Heart left ventricle (tissue), 16 donors: ENCODE data around the gene HOXB6. TPM values are rescaled to one million over a fixed set of nuclear protein-coding genes. Genes with fewer than 3 reads are reported as not detected.

Experiments used
- ATAC-seq, 4 donors: fragments of 200-7000 bp; cut with Tn5 transposase; one replicate each; pipeline ENCODE4 v1.9.1; 2020 to 2022; ENCODE audit warnings: moderate library complexity in 4 of 4, mild to moderate bottlenecking in 3 of 4, moderate number of reproducible peaks in 1 of 4
- DNase-seq, 5 donors: peaks; one replicate each; pipeline ENCODE4 v3.0.0-alpha.2; 2020
- H3K27ac ChIP-seq, 12 donors: fragments of 200-600 bp; sonication (generic) in 4 of 12; one replicate each; pipeline versions ENCODE4 v1.5.0 to v1.8.0; 2016 to 2022; ENCODE audit warnings: mild to moderate bottlenecking in 2 of 12
- H3K27me3 ChIP-seq, 9 donors: fragments of 200-600 bp; sonication (generic) in 2 of 9; one replicate each; pipeline versions ENCODE4 v1.5.1 to v1.8.0; 2016 to 2022; ENCODE audit warnings: mild to moderate bottlenecking in 3 of 9
- H3K36me3 ChIP-seq, 9 donors: fragments of 200-600 bp; sonication (generic) in 2 of 9; one replicate each; pipeline versions ENCODE4 v1.5.0 to v1.8.0; 2018 to 2022; ENCODE audit warnings: mild to moderate bottlenecking in 2 of 9
- H3K4me1 ChIP-seq, 12 donors: fragments of 200-600 bp; sonication (generic) in 4 of 12; one replicate each; pipeline versions ENCODE4 v1.5.0 to v1.8.0; 2016 to 2022; ENCODE audit warnings: mild to moderate bottlenecking in 3 of 12
- H3K4me3 ChIP-seq, 12 donors: fragments of 200-600 bp; sonication (generic) in 4 of 12; one replicate each; pipeline versions ENCODE4 v1.5.0 to v1.8.0; 2017 to 2022; ENCODE audit warnings: mild to moderate bottlenecking in 9 of 12, moderate library complexity in 4 of 12
- H3K9me3 ChIP-seq, 12 donors: fragments of 200-600 bp; sonication (generic) in 4 of 12; one replicate each; pipeline versions ENCODE4 v1.5.0 to v1.8.0; 2016 to 2022; ENCODE audit warnings: mild to moderate bottlenecking in 1 of 12
- POLR2A ChIP-seq, 2 donors: fragments of 450-650 bp; IDR thresholded peaks; one replicate each; pipeline ENCODE4 v1.6.1; 2017; ENCODE audit warnings: antibody characterized with exemption in 2 of 2, mild to moderate bottlenecking in 2 of 2, moderate library complexity in 2 of 2
- WGBS, 4 donors: extraction: QIAGEN DNeasy Blood & Tissue Kit in 2 of 4; methylation state at CpG; one replicate each; pipeline versions ENCODE4 v1.1.5 to v1.1.7; 2013 to 2018; 5-methylcytosine and 5-hydroxymethylcytosine counted together
- intact Hi-C, 10 donors: fragments of 100-400 bp; cut with DNase I; formaldehyde crosslinking; loops; one replicate each; pipeline versions ENCODE4 v1.11.1 to v1.14.2; 2022
- polyA plus RNA-seq, 2 donors: library from polyadenylated mRNA; stranded (reverse); fragments of 200-250 nt; gene quantifications; one replicate each; pipeline ENCODE4 v1.2.3, GENCODE V29; 2013
- total RNA-seq, 9 donors: library from RNA; depleted of rRNA in 2 of 9; stranded (reverse); fragments of >200 nt in 2 of 9; fragmentation: NEBNext Ultra II Directional in 3 of 9; extraction: Animal tissue kit (Norgen Biotek cat#: 25700) in 3 of 9; gene quantifications; one replicate each; pipeline versions ENCODE4 v1.1.0 to v1.2.4, GENCODE V29; 2016 to 2023
- TF ChIP-seq, protein P1 (sequence below), 12 donors: fragments of 200-600 bp; sonication (generic) in 4 of 12; IDR thresholded peaks; one replicate each; pipeline versions ENCODE4 v1.5.0 to v1.8.0; 2018 to 2022; ENCODE audit warnings: antibody characterized with exemption in 12 of 12, mild to moderate bottlenecking in 5 of 12
- donor health status: ischemic (EF 13 %, LVEDD 7.1; RV severe dilation, severe dysfunction).
- donor health status: healthy with polysubstance abuse.
- donor health status: DM: no; HTN: yes; CAD: no.
- donor health status: DM: no; HTN: no; CAD: no.
- donor health status: ischemic (EF 25% LVEDD 6.9; RV normal size, moderate dysfunction).
- donor health status: ischemic (EF 25% LVEDD 5.7; RV mildly dilated, moderate dysfunction).
- donor health status: healthy.
- donor health status: DM: yes; HTN: yes; CAD: no.
- donor health status: ischemic (EF 35%, LVEDD 5.7; RV mildly dilated, moderate dysfunction).
- donor health status: nonischemic (EF 11% LVEDD 7.7; RV severe dilation, severe dysfunction).
- donor health status: DM: yes; HTN: yes; CAD: no.
- donor health status: PGD.
- donor health status: ischemic (EF 29% LVEDD 5.4; RV normal size, mild dysfunction).
- donor health status: nonischemic (EF 23%, LVEDD 6.1; RV moderate dilation, normal function).

HOXB6 gene
- total and polyA plus RNA-seq, 11 donors: 0.30 to 2.0 (median 0.54) TPM; not detected in 1

DNA sequence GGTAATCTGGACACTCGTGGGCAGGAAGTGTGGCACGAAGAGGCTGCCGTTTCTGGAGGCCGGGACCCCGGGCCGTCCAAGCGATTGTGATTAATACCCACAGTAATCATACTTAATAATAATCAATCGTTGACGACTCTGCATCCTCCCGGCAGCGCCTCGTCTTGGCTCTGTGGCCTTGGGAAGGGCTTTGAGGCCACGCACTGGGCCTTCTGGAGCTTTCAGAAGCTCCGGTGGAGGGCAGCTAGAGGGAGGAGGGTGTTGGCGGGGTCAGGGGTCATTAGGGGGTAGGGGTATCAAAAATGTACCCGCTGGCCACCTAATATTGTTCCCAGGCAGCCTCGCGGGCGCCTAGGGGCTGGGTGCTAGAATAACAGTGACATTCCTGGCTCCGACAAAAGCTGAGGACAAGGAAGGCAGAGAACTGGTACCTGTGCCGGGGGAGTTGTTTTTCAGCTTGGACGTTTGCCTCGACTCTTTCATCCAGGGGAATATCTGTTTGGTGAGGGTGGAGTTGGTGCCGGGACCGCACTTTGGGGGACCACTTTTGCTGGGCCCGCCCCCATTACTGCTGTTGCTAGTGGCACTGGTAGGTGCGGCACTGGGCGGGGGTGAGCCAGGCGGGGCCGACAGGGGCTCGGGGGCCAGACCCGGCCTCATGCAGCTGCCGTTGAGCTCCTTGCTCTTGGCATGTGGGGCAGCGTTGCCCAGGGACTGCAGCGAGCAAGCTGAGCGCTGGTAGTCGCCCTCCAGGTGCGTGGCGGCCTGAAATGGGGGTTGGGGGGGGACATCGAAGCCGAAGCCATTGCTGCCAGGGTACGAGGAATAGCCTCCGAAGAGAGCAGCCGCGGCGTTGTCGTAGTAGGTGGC is 53.0 kb downstream of the HOXB6 start:
- no peaks in the 10 kb centered on the region for H3K9me3 ChIP-seq
- intact Hi-C loops: no loop called here
- H3K36me3 ChIP-seq: peaks cover 0 to 10% (median 0%) of the 10 kb centered on the region in 9 donors
- 35 to 62% (median 51%) methylated on average over 35 to 47 of the region's 47 CpGs for WGBS, 4 donors
- H3K27ac ChIP-seq: peak overlapping the region in 1 of 12 donors; percentile 90
- DNase-seq (no peak), ATAC-seq (no peak)
- peaks cover 0 to 93% (median 66%) of the 10 kb centered on the region in 9 donors for H3K27me3 ChIP-seq
- H3K4me1 ChIP-seq: peaks cover 0 to 33% (median 2%) of the 10 kb centered on the region in 12 donors
- H3K4me3 ChIP-seq: no peak overlapping the region
- no peak for TF ChIP-seq POLR2A (IDR thresholded peaks at IDR 0.05)
- TF ChIP-seq, protein P1, sequence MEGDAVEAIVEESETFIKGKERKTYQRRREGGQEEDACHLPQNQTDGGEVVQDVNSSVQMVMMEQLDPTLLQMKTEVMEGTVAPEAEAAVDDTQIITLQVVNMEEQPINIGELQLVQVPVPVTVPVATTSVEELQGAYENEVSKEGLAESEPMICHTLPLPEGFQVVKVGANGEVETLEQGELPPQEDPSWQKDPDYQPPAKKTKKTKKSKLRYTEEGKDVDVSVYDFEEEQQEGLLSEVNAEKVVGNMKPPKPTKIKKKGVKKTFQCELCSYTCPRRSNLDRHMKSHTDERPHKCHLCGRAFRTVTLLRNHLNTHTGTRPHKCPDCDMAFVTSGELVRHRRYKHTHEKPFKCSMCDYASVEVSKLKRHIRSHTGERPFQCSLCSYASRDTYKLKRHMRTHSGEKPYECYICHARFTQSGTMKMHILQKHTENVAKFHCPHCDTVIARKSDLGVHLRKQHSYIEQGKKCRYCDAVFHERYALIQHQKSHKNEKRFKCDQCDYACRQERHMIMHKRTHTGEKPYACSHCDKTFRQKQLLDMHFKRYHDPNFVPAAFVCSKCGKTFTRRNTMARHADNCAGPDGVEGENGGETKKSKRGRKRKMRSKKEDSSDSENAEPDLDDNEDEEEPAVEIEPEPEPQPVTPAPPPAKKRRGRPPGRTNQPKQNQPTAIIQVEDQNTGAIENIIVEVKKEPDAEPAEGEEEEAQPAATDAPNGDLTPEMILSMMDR (IDR thresholded peaks at IDR 0.05): no peak

DNA sequence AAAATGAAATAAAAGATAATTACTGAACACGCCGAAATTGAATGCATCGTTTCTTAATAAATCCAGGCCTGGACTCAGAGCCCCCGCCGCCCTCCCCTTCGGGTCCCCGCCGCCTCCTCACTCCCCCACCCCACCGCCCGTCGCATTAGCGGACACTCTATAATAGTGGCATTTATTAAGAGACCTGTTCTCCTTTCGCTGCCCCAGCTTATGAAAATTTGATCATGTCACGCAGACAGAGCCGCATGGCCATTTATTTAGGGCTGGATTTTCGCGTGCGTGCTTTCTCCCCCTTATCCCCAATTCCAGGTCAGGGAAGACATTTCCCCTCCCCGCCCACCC is 53.6 kb downstream of the HOXB6 start:
- Histone ChIP-seq H3K36me3 (peaks cover 0 to 10% (median 0%) of the 10 kb centered on the region in 9 donors), H3K27ac (peak overlapping the region in 1 of 12 donors; percentile 90), H3K9me3 (no peaks in the 10 kb centered on the region), H3K4me1 (peaks cover 0 to 35% (median 6%) of the 10 kb centered on the region in 12 donors), H3K27me3 (peaks cover 0 to 94% (median 70%) of the 10 kb centered on the region in 9 donors), H3K4me3 (no peak overlapping the region)
- intact Hi-C loops: no loop called here
- no peak for DNase-seq
- 39 to 81% (median 61%) methylated on average over 19 of the region's 19 CpGs for WGBS, 4 donors
- TF ChIP-seq, protein P1 (IDR thresholded peaks at IDR 0.05): no peak
- no peak for TF ChIP-seq POLR2A (IDR thresholded peaks at IDR 0.05)
- no peak for ATAC-seq

DNA sequence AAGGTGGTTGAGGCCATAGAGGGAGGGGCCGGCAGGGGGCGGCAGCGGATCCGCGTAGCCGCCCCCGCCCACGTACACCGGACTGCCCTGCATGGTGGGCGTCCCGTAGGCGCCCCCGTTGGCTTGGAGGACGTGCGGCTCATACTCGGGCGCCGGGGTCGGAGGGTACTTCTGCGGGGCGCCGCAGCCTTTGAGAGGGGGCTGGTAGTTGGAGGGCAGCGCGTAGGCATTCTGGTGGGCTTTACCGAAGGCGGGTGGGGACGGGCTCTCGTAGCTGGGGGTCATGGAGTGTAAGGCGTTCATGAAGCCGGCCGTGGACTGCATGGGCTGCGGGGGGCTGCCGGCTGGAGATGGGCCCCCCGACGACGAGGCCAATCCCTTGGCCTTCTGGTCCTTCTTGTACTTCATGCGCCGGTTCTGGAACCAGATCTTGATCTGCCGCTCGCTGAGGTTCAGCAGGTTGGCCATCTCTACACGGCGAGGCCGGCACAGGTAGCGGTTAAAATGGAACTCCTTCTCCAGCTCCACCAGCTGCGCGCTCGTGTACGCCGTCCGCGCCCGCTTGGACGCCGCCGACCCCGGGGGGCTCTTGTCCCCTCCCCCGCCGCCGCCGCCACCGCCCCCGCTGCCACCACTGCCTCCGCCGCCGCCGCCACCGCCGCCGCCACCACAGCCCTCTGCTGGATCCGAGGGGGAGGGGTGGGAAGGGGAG is 54.1 kb downstream of the HOXB6 start:
- no peak for DNase-seq
- WGBS, 4 donors: 36 to 58% (median 45%) methylated on average over 31 to 70 of the region's 70 CpGs
- Histone ChIP-seq H3K9me3 (no peaks in the 10 kb centered on the region), H3K4me1 (peaks cover 0 to 40% (median 7%) of the 10 kb centered on the region in 12 donors), H3K27me3 (peaks cover 0 to 94% (median 66%) of the 10 kb centered on the region in 9 donors), H3K36me3 (peaks cover 0 to 10% (median 0%) of the 10 kb centered on the region in 9 donors), H3K4me3 (no peak overlapping the region), H3K27ac (peak overlapping the region in 1 of 12 donors; percentile 90)
- TF ChIP-seq POLR2A (IDR thresholded peaks at IDR 0.05): no peak
- TF ChIP-seq, protein P1 (IDR thresholded peaks at IDR 0.05): no peak
- intact Hi-C loops: no loop called here
- ATAC-seq: no peak
